Stimulated activated CD4-positive, alpha-beta T cell treated with anti-CD3 and anti-CD28 coated beads, TNF-alpha, amount 100 ng/mL, for 24 hours (primary cell): ENCODE measurements around the gene PRMT3.
"Not testable (repeated sequence)": the region's sequence is repeated elsewhere in the genome, so short reads cannot be mapped to it uniquely, and the experiment has no call there.

Source experiments
- DNase-seq, 3 experiments: peaks; one replicate each; pipeline ENCODE4 v3.0.0-alpha.2; 2020; ENCODE audit warnings: low read depth in 3 of 3

PRMT3 gene

GRCh38 chr11:20518323-20518834 is 130.9 kb downstream of the PRMT3 start:
- no peak for DNase-seq

- no peak for DNase-seq
Measured at GRCh38 chr11:20522536-20522935, 135.0 kb downstream of the PRMT3 start.

- no peak for DNase-seq
Measured at GRCh38 chr11:20529757-20530156, 142.2 kb downstream of the PRMT3 start.

- DNase-seq: no peak
Measured at GRCh38 chr11:20530942-20531703, 143.6 kb downstream of the PRMT3 start.

- no peak for DNase-seq
Measured at GRCh38 chr11:20535271-20535881, 147.9 kb downstream of the PRMT3 start.

- DNase-seq: no peak
Measured at GRCh38 chr11:20536365-20536764, 148.8 kb downstream of the PRMT3 start.

- no peak for DNase-seq
Measured at GRCh38 chr11:20536784-20537183, 149.3 kb downstream of the PRMT3 start.

- DNase-seq: no peak
Measured at GRCh38 chr11:20541503-20541902, 154.0 kb downstream of the PRMT3 start.

GRCh38 chr11:20544603-20545237 is 157.2 kb downstream of the PRMT3 start:
- no peak for DNase-seq

GRCh38 chr11:20547411-20547810 is 159.9 kb downstream of the PRMT3 start:
- no peak for DNase-seq

- DNase-seq: no peak
Measured at GRCh38 chr11:20551096-20551495, 163.6 kb downstream of the PRMT3 start.

- no peak for DNase-seq
Measured at GRCh38 chr11:20555783-20556182, 168.3 kb downstream of the PRMT3 start.

- DNase-seq: not testable (repeated sequence)
Measured at GRCh38 chr11:20556396-20556795, 168.9 kb downstream of the PRMT3 start.

- no peak for DNase-seq
Measured at GRCh38 chr11:20558741-20559140, 171.2 kb downstream of the PRMT3 start.
